Measurements from ENCODE around the gene SYT5. TPM values are rescaled to one million over a fixed set of nuclear protein-coding genes. Genes with fewer than 3 reads are reported as not detected.
"Not testable (repeated sequence)": the region's sequence is repeated elsewhere in the genome, so short reads cannot be mapped to it uniquely, and the experiment has no call there.

SYT5 gene
- total and polyA plus RNA-seq, 11 donors: 0.15 TPM; not detected in 10

DNA sequence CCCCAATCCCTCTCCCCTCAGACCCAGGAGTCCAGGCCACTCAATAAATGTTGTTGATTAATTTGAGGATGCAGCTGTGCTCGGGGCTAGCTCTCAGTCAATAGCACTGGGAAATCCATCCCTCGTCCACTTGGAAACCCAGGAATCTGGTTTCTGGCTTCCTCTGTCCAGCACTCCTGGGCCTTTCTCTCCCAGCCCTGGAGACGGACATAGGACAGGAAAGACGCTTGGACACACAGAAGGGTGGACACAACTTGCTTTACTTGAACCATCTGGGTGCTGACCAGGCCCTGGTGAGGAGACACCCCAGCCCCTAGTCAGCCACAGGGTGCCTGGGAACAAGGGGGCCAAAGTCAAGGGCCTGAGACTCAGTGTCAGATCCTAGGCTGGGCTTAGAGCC is 21.7 kb downstream of the SYT5 start:
- 20 to 42% (median 28%) methylated on average over 4 of the region's 4 CpGs for WGBS, 4 donors
- H3K4me1 ChIP-seq: peaks cover 0 to 50% (median 11%) of the 10 kb centered on the region in 12 donors
- DNase-seq (peak in 1 of 5 donors; percentile 15), ATAC-seq (peak in 2 of 4 donors; percentile 0 to 2)
- no peaks in the 10 kb centered on the region for H3K9me3 ChIP-seq
- intact Hi-C loops (cut with DNase I): loop anchor here in 1 of 10 donors (5.0 kb wide), 1 partner anchor 41 kb away; the partner anchor contains the start of gene PPP1R12C
- H3K4me3 ChIP-seq: peak overlapping the region in 7 of 12 donors; percentile 8 to 83 (median 22)
- H3K27me3 ChIP-seq: peaks cover 0 to 46% (median 13%) of the 10 kb centered on the region in 9 donors
- no peak for TF ChIP-seq POLR2A (IDR thresholded peaks at IDR 0.05)
- TF ChIP-seq, protein P1, sequence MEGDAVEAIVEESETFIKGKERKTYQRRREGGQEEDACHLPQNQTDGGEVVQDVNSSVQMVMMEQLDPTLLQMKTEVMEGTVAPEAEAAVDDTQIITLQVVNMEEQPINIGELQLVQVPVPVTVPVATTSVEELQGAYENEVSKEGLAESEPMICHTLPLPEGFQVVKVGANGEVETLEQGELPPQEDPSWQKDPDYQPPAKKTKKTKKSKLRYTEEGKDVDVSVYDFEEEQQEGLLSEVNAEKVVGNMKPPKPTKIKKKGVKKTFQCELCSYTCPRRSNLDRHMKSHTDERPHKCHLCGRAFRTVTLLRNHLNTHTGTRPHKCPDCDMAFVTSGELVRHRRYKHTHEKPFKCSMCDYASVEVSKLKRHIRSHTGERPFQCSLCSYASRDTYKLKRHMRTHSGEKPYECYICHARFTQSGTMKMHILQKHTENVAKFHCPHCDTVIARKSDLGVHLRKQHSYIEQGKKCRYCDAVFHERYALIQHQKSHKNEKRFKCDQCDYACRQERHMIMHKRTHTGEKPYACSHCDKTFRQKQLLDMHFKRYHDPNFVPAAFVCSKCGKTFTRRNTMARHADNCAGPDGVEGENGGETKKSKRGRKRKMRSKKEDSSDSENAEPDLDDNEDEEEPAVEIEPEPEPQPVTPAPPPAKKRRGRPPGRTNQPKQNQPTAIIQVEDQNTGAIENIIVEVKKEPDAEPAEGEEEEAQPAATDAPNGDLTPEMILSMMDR (IDR thresholded peaks at IDR 0.05): no peak
- H3K27ac ChIP-seq: peak overlapping the region; percentile 53 to 100 (median 94)
- peaks cover 0 to 24% (median 6%) of the 10 kb centered on the region in 9 donors for H3K36me3 ChIP-seq

- Histone ChIP-seq H3K36me3 (peaks cover 0 to 32% (median 15%) of the 10 kb centered on the region in 9 donors), H3K27ac (peak within 1 kb of the TSS; percentile 71 to 100 (median 94)), H3K27me3 (peaks cover 0 to 39% (median 8%) of the 10 kb centered on the region in 9 donors), H3K4me3 (peak within 1 kb of the TSS; percentile 47 to 92 (median 66)), H3K4me1 (peaks cover 0 to 61% (median 13%) of the 10 kb centered on the region in 12 donors), H3K9me3 (peaks cover 0 to under 1% (median 0%) of the 10 kb centered on the region in 12 donors)
- DNase-seq (peak; percentile 71 to 83 (median 78)), ATAC-seq (peak; percentile 27 to 66 (median 40))
- TF ChIP-seq, protein P1 (IDR thresholded peaks at IDR 0.05): no peak
- peak; percentile 67 to 86 for TF ChIP-seq POLR2A (IDR thresholded peaks at IDR 0.05)
- 19 to 49% (median 22%) methylated on average over 19 to 39 of the region's 39 CpGs for WGBS, 4 donors
- intact Hi-C loops (cut with DNase I): loop anchor here in 1 of 10 donors (5.0 kb wide), 1 partner anchor 40 kb away; the partner anchor contains the start of gene PPP1R12C
Measured at GRCh38 chr19:55157064-55157908, 22.8 kb downstream of the SYT5 start, which contains the start of gene TNNI3. TNNI3 (minus strand) TSS chr19:55157732; CDS start chr19:55157589, 143 bp downstream.

GRCh38 chr19:55156202-55157063 is 23.7 kb downstream of the SYT5 start:
- intact Hi-C loops (cut with DNase I): loop anchor here in 1 of 10 donors (5.0 kb wide), 1 partner anchor 39 kb away; the partner anchor contains the start of gene PPP1R12C
- H3K36me3 ChIP-seq: peaks cover 0 to 36% (median 18%) of the 10 kb centered on the region in 9 donors
- peak in 1 of 2 donors; percentile 10 for TF ChIP-seq POLR2A (IDR thresholded peaks at IDR 0.05)
- TF ChIP-seq, protein P1 (IDR thresholded peaks at IDR 0.05): no peak
- peak; percentile 70 to 91 (median 81) for DNase-seq
- H3K27me3 ChIP-seq: peaks cover 0 to 31% (median 8%) of the 10 kb centered on the region in 9 donors
- peaks cover 0 to 66% (median 13%) of the 10 kb centered on the region in 12 donors for H3K4me1 ChIP-seq
- H3K4me3 ChIP-seq: peak overlapping the region; percentile 47 to 92 (median 66)
- WGBS, 4 donors: 4 to 10% (median 4%) methylated on average over 34 to 52 of the region's 52 CpGs
- H3K9me3 ChIP-seq: peaks cover 0 to 8% (median 0%) of the 10 kb centered on the region in 12 donors
- ATAC-seq: peak; percentile 33 to 69 (median 56)
- H3K27ac ChIP-seq: peak overlapping the region; percentile 71 to 100 (median 94)

DNA sequence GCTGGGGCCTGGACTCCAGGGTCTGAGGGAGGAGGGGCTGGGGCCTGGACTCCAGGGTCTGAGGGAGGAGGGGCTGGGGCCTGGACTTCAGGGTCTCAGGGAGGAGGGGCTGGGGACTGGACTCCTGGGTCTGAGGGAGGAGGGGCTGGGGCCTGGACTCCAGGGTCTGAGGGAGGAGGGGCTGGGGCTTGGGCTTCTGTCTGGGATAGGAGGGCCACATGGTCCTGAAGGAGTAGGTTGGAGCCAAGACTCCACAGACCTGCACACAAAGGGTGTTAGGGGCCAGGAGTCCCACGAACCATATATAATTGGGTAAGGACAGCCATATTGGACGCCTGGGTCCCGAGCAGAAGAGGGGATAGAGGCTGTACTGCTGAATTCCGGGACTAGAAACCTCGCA is 24.3 kb downstream of the SYT5 start:
- intact Hi-C loops (cut with DNase I): loop anchor here in 1 of 10 donors (5.0 kb wide), 1 partner anchor 38 kb away; the partner anchor contains the start of gene PPP1R12C
- H3K9me3 ChIP-seq, ATAC-seq, DNase-seq: not testable (repeated sequence)
- Histone ChIP-seq H3K4me3 (peak overlapping the region; percentile 47 to 92 (median 66)), H3K27ac (peak overlapping the region in 8 of 12 donors; percentile 34 to 100 (median 96)), H3K4me1 (peaks cover 0 to 66% (median 12%) of the 10 kb centered on the region in 12 donors), H3K36me3 (peaks cover 0 to 43% (median 22%) of the 10 kb centered on the region in 9 donors), H3K27me3 (peaks cover 0 to 25% (median 8%) of the 10 kb centered on the region in 9 donors)
- 0 to 7% (median 4%) methylated on average over 4 to 5 of the region's 5 CpGs for WGBS, 4 donors

All from heart left ventricle (tissue), 16 donors.